ENCODE results near the gene INAFM1.

Gene INAFM1

DNA sequence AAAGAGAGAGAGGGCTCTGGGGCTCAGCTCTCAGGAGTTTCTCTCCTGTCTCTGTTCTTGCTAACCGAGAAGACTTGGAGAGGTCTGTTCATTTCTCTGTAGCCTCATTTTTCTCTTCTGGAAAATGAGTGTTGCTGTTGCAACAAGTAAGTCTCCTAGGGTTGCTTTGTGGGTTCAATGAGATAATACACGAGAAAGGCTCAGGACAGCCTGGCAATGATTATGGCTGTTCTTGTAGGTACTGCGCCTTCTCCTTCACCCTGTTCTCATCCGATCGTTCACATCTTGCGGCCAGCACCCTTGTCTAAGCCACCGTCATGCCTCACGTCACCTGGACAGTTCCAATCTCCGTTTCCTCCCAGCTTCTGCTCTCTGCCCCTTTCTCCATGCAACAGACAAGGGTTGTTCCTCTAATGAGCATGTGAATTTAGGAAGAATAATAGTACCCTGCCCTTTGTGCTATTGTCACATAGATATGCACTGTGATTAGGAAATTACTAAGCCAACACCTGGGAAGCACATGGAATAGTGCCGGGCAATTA lies 39.1 kb downstream of the INAFM1 start:
- DNase-seq = no peak

DNA sequence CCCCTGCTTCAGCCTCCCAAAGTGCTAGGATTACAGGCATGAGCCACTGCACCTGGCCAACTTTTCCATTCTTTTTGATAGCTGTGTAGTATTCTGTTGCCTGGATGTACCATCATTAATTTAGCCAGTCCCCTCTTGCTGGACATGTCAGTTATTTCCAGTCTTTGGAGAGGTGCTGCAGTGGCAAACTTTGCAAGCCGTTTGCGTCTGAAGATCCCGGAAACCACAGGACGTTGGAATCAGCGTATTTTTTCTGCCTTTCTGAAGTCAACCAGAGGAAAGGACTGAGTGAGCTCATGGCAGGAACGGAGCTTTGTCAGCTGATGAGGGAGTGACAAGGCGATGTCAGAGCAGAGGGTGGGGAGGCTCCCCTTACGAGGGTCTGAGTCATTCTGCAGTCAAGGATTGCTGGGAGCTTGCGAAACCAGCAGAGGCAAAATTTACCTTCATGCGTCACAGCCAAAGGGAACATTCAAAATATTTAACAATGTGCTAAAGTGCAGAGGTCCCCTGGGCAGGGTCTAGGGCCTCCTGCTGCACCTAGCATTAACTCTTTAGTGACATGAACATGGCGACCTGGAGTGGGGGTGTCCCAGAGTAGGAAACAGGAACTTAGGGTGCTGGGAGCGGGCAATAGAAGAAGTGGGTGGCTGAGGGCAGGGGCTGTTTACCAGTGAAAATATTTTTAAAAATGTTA lies 40.6 kb downstream of the INAFM1 start:
- DNase-seq = peak; percentile 98

DNA sequence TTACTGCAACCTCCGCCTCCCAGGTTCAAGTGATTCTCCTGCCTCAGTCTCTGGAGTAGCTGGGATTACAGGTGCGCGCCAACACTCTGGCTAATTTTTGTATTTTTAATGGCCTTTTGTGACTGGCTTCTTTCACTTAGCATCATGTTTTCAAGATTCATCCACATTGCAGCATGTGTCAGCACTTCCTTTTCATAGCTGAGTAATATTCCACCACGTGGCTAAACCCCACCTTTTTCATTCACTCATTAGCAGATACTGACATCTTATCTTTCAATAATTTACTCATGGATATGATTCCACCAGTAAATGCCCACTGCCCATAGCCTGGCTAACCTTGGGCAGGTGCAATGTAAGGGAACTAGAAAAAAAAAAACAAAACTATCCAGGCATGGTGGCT lies 41.8 kb downstream of the INAFM1 start:
- DNase-seq = no peak

DNA sequence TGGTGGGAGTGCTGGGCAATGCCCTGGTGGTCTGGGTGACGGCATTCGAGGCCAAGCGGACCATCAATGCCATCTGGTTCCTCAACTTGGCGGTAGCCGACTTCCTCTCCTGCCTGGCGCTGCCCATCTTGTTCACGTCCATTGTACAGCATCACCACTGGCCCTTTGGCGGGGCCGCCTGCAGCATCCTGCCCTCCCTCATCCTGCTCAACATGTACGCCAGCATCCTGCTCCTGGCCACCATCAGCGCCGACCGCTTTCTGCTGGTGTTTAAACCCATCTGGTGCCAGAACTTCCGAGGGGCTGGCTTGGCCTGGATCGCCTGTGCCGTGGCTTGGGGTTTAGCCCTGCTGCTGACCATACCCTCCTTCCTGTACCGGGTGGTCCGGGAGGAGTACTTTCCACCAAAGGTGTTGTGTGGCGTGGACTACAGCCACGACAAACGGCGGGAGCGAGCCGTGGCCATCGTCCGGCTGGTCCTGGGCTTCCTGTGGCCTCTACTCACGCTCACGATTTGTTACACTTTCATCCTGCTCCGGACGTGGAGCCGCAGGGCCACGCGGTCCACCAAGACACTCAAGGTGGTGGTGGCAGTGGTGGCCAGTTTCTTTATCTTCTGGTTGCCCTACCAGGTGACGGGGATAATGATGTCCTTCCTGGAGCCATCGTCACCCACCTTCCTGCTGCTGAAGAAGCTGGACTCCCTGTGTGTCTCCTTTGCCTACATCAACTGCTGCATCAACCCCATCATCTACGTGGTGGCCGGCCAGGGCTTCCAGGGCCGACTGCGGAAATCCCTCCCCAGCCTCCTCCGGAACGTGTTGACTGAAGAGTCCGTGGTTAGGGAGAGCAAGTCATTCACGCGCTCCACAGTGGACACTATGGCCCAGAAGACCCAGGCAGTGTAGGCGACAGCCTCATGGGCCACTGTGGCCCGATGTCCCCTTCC lies 45.5 kb downstream of the INAFM1 start:
- no peak for DNase-seq

DNA sequence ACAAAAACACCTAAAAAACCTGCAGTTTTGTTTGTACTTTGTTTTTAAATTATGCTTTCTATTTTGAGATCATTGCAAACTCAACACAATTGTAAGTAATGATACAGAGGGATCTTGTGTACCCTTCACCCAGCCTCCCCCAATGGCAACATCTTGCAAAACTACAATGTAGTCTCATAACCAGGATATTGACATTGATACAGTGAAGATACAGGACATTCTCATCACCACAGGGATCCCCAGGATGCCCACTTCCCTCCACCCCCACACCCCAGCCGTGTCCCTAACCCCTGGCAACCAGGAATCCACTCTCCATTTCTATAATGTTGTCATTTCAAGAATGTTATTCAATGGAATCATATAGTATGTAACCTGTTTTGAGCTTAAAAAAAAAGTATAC lies 46.9 kb downstream of the INAFM1 start:
- DNase-seq = no peak

DNA sequence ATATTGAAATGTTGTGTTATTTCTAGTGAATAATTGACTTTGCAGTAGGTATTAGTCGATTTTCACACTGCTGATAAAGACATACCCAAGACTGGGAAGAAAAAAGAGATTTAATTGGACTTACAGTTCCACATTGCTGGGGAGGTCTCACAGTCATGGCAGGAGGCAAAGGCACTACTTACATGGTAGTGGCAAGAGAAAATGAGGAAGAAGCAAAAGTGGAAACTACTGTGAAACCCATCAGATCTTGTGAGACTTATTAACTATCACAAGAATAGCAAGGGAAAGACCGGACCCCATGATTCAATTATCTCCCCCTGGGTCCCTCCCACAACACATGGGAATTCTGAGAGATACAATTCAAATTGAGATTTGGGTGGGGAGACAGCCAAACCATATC lies 47.4 kb downstream of the INAFM1 start:
- DNase-seq = no peak

DNA sequence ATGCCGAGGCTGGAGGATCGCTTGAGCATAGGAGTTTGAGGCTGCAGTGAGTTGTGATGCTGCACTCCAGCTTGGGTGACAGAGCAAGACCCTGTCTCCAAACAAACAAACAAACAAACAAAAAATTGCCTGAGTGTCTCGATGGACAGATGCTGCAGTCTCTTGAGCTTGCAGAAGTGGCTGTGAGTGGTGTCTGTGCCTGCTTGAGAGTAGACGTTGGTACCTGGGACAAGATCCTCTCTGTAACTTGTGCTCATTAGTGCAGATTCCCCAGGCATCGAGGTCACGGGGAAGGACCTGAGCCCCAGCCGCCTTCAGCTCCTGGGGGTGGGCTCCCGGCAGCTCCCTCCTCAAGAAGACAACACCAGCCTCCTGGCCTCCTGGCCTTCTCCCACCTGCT lies 48.7 kb downstream of the INAFM1 start:
- no peak for DNase-seq

DNA sequence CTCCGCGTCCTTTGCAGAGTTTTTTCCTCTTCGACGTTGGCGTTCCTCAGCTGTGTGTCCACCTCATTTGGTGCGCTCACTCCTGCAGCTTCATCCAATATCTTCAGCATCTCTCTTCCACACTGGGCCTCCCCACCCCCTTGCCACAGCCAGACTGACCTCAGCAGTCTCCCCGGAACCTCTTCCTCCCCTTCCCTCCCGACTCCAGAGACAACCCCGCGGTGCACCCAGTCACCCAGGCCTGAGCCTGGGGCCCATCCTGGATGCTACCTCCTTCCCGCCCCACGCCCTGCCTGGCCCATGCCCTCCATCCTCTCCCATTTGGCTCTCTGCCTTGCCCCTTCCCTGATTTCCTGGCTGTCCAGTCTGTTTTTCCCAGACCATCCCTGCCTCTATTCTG lies 49.2 kb downstream of the INAFM1 start:
- no peak for DNase-seq

DNA sequence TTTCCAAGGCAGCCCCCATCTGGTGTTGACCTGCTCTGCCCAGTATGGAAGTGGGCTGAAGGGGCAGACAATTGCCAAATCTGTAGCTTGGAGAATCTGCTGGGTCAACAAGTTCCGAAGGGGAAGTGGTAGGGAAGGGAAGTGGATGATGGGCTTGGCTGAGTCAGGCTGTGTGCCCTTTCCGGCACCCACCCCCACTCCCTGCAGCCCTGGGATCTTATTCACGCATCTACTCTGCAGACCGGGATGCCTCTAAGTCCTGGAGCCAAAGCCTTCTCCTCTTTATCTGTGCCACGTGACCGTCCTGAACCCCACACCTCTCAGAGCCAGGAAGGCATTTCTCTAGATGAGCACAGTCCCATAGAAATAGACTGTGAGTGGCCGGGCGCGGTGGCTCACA lies 49.8 kb downstream of the INAFM1 start:
- DNase-seq = no peak
